Measurements from ENCODE around the gene ADD3. TPM values are rescaled to one million over a fixed set of nuclear protein-coding genes. Genes with fewer than 3 reads are reported as not detected.

The ADD3 gene
- total and polyA plus RNA-seq, 2 of the 13 experiments (the other 11 are each of a cell fraction or from before 2014, with no cell fraction given), result 44.7 to 57.5 TPM

- no peak for TF ChIP-seq ONECUT2 (CRISPR knock-in tag; IDR thresholded peaks at IDR 0.05)
- TF ChIP-seq NPAS2 (CRISPR knock-in tag; IDR thresholded peaks at IDR 0.05; ENCODE audit: borderline replicate concordance), result no peak; the same call in 1 of the 2 replicates
- no peak for TF ChIP-seq POLR2AphosphoS2 (IDR thresholded peaks at IDR 0.05; ENCODE audit: low read depth, low read length)
- TF ChIP-seq, protein P1, sequence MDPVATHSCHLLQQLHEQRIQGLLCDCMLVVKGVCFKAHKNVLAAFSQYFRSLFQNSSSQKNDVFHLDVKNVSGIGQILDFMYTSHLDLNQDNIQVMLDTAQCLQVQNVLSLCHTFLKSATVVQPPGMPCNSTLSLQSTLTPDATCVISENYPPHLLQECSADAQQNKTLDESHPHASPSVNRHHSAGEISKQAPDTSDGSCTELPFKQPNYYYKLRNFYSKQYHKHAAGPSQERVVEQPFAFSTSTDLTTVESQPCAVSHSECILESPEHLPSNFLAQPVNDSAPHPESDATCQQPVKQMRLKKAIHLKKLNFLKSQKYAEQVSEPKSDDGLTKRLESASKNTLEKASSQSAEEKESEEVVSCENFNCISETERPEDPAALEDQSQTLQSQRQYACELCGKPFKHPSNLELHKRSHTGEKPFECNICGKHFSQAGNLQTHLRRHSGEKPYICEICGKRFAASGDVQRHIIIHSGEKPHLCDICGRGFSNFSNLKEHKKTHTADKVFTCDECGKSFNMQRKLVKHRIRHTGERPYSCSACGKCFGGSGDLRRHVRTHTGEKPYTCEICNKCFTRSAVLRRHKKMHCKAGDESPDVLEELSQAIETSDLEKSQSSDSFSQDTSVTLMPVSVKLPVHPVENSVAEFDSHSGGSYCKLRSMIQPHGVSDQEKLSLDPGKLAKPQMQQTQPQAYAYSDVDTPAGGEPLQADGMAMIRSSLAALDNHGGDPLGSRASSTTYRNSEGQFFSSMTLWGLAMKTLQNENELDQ (CRISPR knock-in tag; IDR thresholded peaks at IDR 0.05; ENCODE audit: borderline replicate concordance), result no peak
- TF ChIP-seq TOPORS (CRISPR knock-in tag; IDR thresholded peaks at IDR 0.05), result no peak
- TF ChIP-seq, protein P2, sequence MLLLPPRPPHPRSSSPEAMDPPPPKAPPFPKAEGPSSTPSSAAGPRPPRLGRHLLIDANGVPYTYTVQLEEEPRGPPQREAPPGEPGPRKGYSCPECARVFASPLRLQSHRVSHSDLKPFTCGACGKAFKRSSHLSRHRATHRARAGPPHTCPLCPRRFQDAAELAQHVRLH (CRISPR knock-in tag; IDR thresholded peaks at IDR 0.05; ENCODE audit: borderline replicate concordance, low read depth), result no peak
- no peak for TF ChIP-seq ATRX (CRISPR knock-in tag; IDR thresholded peaks at IDR 0.05; ENCODE audit: borderline replicate concordance)
- no peak for TF ChIP-seq ZNF468 (CRISPR knock-in tag; IDR thresholded peaks at IDR 0.05)
- no peak for TF ChIP-seq SMC3 (IDR thresholded peaks at IDR 0.05; ENCODE audit: low read length)
- TF ChIP-seq ZNF292 (CRISPR knock-in tag; IDR thresholded peaks at IDR 0.05; ENCODE audit: borderline replicate concordance, low read depth), result peak; percentile 70; the same call in 1 of the 2 replicates
- TF ChIP-seq ZNF598 (CRISPR knock-in tag; IDR thresholded peaks at IDR 0.05; ENCODE audit: borderline replicate concordance), result no peak
- TF ChIP-seq ZFAT (CRISPR knock-in tag; conservative IDR thresholded peaks at IDR 0.05), result 0 out of 2 replicates have a peak, but pooled peaks have one; percentile 25
- TF ChIP-seq BCL6 (CRISPR knock-in tag; IDR thresholded peaks at IDR 0.05), result peak; percentile 40; the same call in 1 of the 2 replicates
- no peak for TF ChIP-seq NFE2L2 (IDR thresholded peaks at IDR 0.05; ENCODE audit: low read length)
- 0 out of 2 replicates have a peak, but pooled peaks have one; percentile 11 for TF ChIP-seq ZNF704 (CRISPR knock-in tag; IDR thresholded peaks at IDR 0.05; ENCODE audit: borderline replicate concordance)
- no peak for TF ChIP-seq EHMT2 (IDR thresholded peaks at IDR 0.05; ENCODE audit: borderline replicate concordance, low read depth, low read length)
- TF ChIP-seq ZBTB7A (CRISPR knock-in tag; IDR thresholded peaks at IDR 0.05), result no peak; the same call in 1 of the 2 replicates
- no peak for TF ChIP-seq KIAA2018 (CRISPR knock-in tag; IDR thresholded peaks at IDR 0.05; ENCODE audit: borderline replicate concordance)
- TF ChIP-seq ZNF335 (CRISPR knock-in tag; IDR thresholded peaks at IDR 0.05), result no peak
Observed at GRCh38 chr10:110007161-110007700, 553 bp upstream of the ADD3 start (continued).

All from HepG2 (cell line).